WTC11 (cell line): ENCODE results near the gene SOX14.

Experiments used
- CTCF ChIP-seq: fragments of 200-600 bp; IDR thresholded peaks from 2 replicates; pipeline ENCODE4 v1.8.0; 2022; ENCODE audit warnings: antibody characterized with exemption
- E2F4 ChIP-seq: sonication (generic); formaldehyde crosslinking; IDR thresholded peaks from 2 replicates; pipeline ENCODE4 v1.8.1; 2022; ENCODE audit warnings: low read depth, mild to moderate bottlenecking, moderate library complexity, missing genetic modification reagents, borderline replicate concordance
- MLX ChIP-seq: sonication (generic); formaldehyde crosslinking; IDR thresholded peaks from 2 replicates; pipeline ENCODE4 v1.8.1; 2023; ENCODE audit warnings: mild to moderate bottlenecking, missing genetic modification reagents, moderate library complexity
- NFYB ChIP-seq: sonication (generic); formaldehyde crosslinking; conservative IDR thresholded peaks from 2 replicates; pipeline ENCODE4 v1.8.0; 2022; ENCODE audit warnings: low read depth, missing genetic modification reagents
- PRDM15 ChIP-seq: sonication (generic); formaldehyde crosslinking; IDR thresholded peaks from 2 replicates; pipeline ENCODE4 v1.8.0; 2022; ENCODE audit warnings: missing genetic modification reagents
- TP53 ChIP-seq: sonication (generic); formaldehyde crosslinking; IDR thresholded peaks from 2 replicates; pipeline ENCODE4 v1.8.1; 2023; ENCODE audit warnings: mild to moderate bottlenecking, missing genetic modification reagents
- ZNF423 ChIP-seq: fragments of 250-450 bp; sonication (Bioruptor Pico); IDR thresholded peaks from 2 replicates; pipeline ENCODE4 v2.1.2; 2022; ENCODE audit warnings: mild to moderate bottlenecking, moderate library complexity

- TF ChIP-seq CTCF (no peak), MLX (CRISPR knock-in tag) (no peak), E2F4 (no peak), ZNF423 (no peak), PRDM15 (CRISPR knock-in tag) (no peak), TP53 (0 out of 2 replicates have a peak, but pooled peaks have one; percentile 59), NFYB (CRISPR knock-in tag) (peak; percentile 48)
Measured at GRCh38 chr3:137764001-137764433, at the start of gene SOX14.
